BJ (cell line): ENCODE data around the gene CLEC6A. TPM values are rescaled to one million over a fixed set of nuclear protein-coding genes. Genes with fewer than 3 reads are reported as not detected.
"Not testable (repeated sequence)": the region's sequence is repeated elsewhere in the genome, so short reads cannot be mapped to it uniquely, and the experiment has no call there.

Source experiments
- CTCF ChIA-PET: fragments of 350-600 bp; formaldehyde crosslinking; extraction: SDS; loops from one replicate; lab custom pipeline; 2021; ENCODE audit warnings: antibody characterized with exemption, inconsistent platforms; lab: Yijun Ruan, JAX
- POLR2A ChIA-PET: fragments of 300-600 bp; sonication (Branson Sonifier 250); formaldehyde crosslinking; extraction: SDS; loops from one replicate; lab custom pipeline; 2021; ENCODE audit warnings: antibody characterized with exemption; lab: Charles Lee
- DNase-seq: peaks from one replicate; pipeline ENCODE4 v3.0.0-alpha.2; 2011; ENCODE audit warnings: low read depth
- H3K27me3 ChIP-seq: 2 replicates; pipeline ENCODE4 v1.6.0; 2011; ENCODE audit warnings: low read length; ENCODE audit not compliant: control insufficient read depth, insufficient read depth
- H3K36me3 ChIP-seq: 2 replicates; pipeline ENCODE4 v1.5.1; 2011; ENCODE audit warnings: low read length; ENCODE audit not compliant: control insufficient read depth, insufficient read depth
- H3K4me3 ChIP-seq: 2 replicates; pipeline ENCODE4 v1.5.1; 2011; ENCODE audit warnings: low read depth, mild to moderate bottlenecking, control low read depth, low read length
- CTCF ChIP-seq: IDR thresholded peaks from 2 replicates; pipeline ENCODE4 v1.5.1; 2011; ENCODE audit warnings: low read depth, mild to moderate bottlenecking, control low read depth, inconsistent platforms, low read length, moderate library complexity; ENCODE audit not compliant: insufficient read depth
- polyA minus RNA-seq: library from RNA; depleted of rRNA, polyadenylated mRNA; stranded (reverse); fragments of >200 nt; gene quantifications from 2 replicates; pipeline ENCODE4 v1.2.3, GENCODE V29; 2011; rRNA and poly(A)+ RNA removed
- polyA plus RNA-seq: library from polyadenylated mRNA; depleted of rRNA; stranded (reverse); fragments of >200 nt; gene quantifications from 2 replicates; pipeline ENCODE4 v1.2.3, GENCODE V29; 2011; rRNA removed

CLEC6A gene
- not detected in 2 replicates for polyA plus RNA-seq
- polyA minus RNA-seq = not detected in 2 replicates

- TF ChIP-seq CTCF = no peak
- POLR2A ChIA-PET = no interaction called here
- no peak for DNase-seq
- Histone ChIP-seq H3K36me3 (no peaks in the 10 kb centered on the region), H3K27me3 (no peaks in the 10 kb centered on the region), H3K4me3 (no peak within 1 kb of the TSS)
- CTCF ChIA-PET = no interaction called here
Observed at GRCh38 chr12:8455727-8456360, at the start of gene CLEC6A. Gene CLEC6A (plus strand): TSS chr12:8455962. CDS start chr12:8456112, 150 bp downstream.

GRCh38 chr12:8419576-8419975, 36.2 kb upstream of the CLEC6A start:
- H3K36me3 ChIP-seq, H3K4me3 ChIP-seq, CTCF ChIA-PET, POLR2A ChIA-PET, DNase-seq, H3K27me3 ChIP-seq: not testable (repeated sequence)

DNA sequence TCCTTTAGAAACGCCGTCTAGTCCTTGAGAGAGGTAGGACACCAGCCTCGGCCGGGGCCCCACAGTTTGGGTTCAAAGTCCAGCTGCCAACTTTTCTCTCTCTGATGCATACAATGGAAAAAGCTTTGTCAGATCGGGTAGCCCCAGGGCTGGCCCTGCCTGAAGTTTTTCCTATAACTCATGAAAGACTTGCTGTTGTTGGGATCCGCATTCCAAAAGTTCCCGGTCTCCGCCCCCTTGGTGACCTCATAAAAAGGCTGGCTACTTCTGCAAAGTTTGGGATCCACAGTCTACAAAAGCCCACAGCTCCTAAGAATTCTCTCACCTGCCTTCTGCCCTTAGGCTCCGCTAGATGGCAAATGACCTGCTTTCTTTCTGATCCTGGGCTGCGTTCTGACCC, 35.3 kb upstream of the CLEC6A start:
- CTCF ChIA-PET = no interaction called here
- no peak for DNase-seq
- TF ChIP-seq CTCF = no peak
- H3K4me3 ChIP-seq = no peak overlapping the region
- POLR2A ChIA-PET = no interaction called here
- no peaks in the 10 kb centered on the region for H3K27me3 ChIP-seq
- no peaks in the 10 kb centered on the region for H3K36me3 ChIP-seq

GRCh38 chr12:8444536-8445278, 11.1 kb upstream of the CLEC6A start:
- H3K36me3 ChIP-seq, DNase-seq, H3K4me3 ChIP-seq, POLR2A ChIA-PET, CTCF ChIA-PET, H3K27me3 ChIP-seq: not testable (repeated sequence)

- ChIA-PET CTCF (no interaction called here), POLR2A (no interaction called here)
- Histone ChIP-seq H3K27me3 (no peaks in the 10 kb centered on the region), H3K4me3 (no peak overlapping the region), H3K36me3 (no peaks in the 10 kb centered on the region)
- TF ChIP-seq CTCF = no peak
- no peak for DNase-seq
Observed at GRCh38 chr12:8445731-8446130, 10.0 kb upstream of the CLEC6A start.

DNA sequence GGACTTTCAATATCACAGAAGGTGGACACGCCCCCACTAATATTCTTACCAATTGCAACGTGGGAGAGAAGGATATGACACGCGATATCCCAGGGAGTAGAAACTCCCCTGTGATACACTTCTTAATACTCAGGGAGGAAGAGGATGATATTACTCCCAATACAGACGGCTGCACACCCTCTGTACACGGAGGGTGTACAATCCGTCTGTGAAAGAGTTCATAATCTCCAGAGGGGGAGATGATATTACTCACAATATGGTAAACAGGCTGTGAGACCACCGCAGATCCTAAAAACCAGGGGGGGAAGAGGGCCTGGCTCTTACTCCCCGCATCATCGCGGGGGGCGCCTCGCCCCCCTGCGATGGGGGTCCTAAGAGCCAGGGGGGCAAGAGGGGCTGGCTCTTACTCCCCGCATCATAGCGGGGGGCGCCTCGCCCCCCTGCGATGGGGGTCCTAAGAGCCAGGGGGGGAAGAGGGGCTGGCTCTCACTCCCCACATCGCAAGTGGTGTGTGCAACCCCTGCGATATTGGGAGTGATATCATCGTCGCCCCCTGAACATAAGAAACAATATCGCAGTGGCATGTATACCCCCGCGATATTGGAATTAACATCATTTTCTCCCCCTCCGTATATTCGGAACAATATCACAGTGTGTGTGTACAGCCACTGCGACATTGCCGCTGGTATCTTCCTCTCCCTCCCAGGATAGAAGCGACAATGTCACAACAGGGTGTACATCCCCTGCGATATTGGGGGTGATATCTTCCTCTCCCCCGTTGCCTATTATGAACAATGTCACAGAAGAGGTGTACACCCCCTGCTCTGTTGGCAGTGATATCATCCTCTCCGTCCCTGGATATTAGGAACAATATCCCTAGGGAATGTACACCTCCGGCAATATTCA, 8.9 kb upstream of the CLEC6A start:
- DNase-seq = no peak
- CTCF ChIA-PET = no interaction called here
- no peaks in the 10 kb centered on the region for H3K36me3 ChIP-seq
- POLR2A ChIA-PET = no interaction called here
- no peaks in the 10 kb centered on the region for H3K27me3 ChIP-seq
- no peak overlapping the region for H3K4me3 ChIP-seq
- no peak for TF ChIP-seq CTCF
